Gastroesophageal sphincter (tissue), 4 donors: ENCODE results near the gene SP5. TPM values are rescaled to one million over a fixed set of nuclear protein-coding genes. Genes with fewer than 3 reads are reported as not detected.

Experiments used
- ATAC-seq: fragments of 150-250 bp; one replicate; pipeline ENCODE4 v1.9.1; 2016; ENCODE audit warnings: mild to moderate bottlenecking, moderate library complexity
- H3K27ac ChIP-seq, 4 donors: fragments of 200-600 bp; sonication (generic) in 3 of 4; 1 replicate in 3 of 4; 2 replicates in 1 of 4; pipeline ENCODE4 v1.5.1; 2016 to 2019
- H3K27me3 ChIP-seq: fragments of 200-600 bp; sonication (generic); one replicate; pipeline ENCODE4 v1.5.1; 2019
- H3K36me3 ChIP-seq, 2 donors: fragments of 200-600 bp; sonication (generic); one replicate each; pipeline ENCODE4 v1.5.1; 2019; ENCODE audit warnings: control low read depth in 1 of 2
- H3K4me1 ChIP-seq, 3 donors: fragments of 200-600 bp; sonication (generic); 1 replicate in 2 of 3; 2 replicates in 1 of 3; pipeline ENCODE4 v1.5.1; 2016 to 2019; ENCODE audit warnings: control low read depth in 2 of 3
- H3K4me3 ChIP-seq, 2 donors: fragments of 200-600 bp; sonication (generic); one replicate each; pipeline ENCODE4 v1.5.1; 2019; ENCODE audit warnings: mild to moderate bottlenecking in 1 of 2, moderate library complexity in 1 of 2
- H3K9me3 ChIP-seq, 3 donors: fragments of 200-600 bp; sonication (generic); one replicate each; pipeline ENCODE4 v1.5.1; 2017 to 2019; ENCODE audit warnings: control low read depth in 2 of 3
- EP300 ChIP-seq: sonication (generic); formaldehyde crosslinking; IDR thresholded peaks from one replicate; pipeline ENCODE4 v1.6.1; 2017; ENCODE audit warnings: antibody characterized with exemption, mild to moderate bottlenecking
- POLR2A ChIP-seq, 2 donors: fragments of 450-650 bp; IDR thresholded peaks; one replicate each; pipeline ENCODE4 v1.6.1; 2017; ENCODE audit warnings: antibody characterized with exemption in 2 of 2, mild to moderate bottlenecking in 2 of 2, moderate library complexity in 1 of 2
- POLR2AphosphoS5 ChIP-seq: sonication (generic); formaldehyde crosslinking; IDR thresholded peaks from one replicate; pipeline ENCODE4 v1.6.1; 2017; ENCODE audit warnings: antibody characterized with exemption
- whole genome bisulfite sequencing, 2 donors: methylation state at CpG; one replicate each; pipeline ENCODE4 v1.1.5; 2018; ENCODE audit warnings: low coverage in 1 of 2; 5-methylcytosine and 5-hydroxymethylcytosine counted together
- total RNA-seq, 4 donors: library from RNA; depleted of rRNA; stranded (reverse); fragments of >200 nt; gene quantifications; one replicate each; pipeline ENCODE4 v1.1.0, GENCODE V29; 2016
- TF ChIP-seq, protein P1 (sequence below), 4 experiments: fragments of 200-600 bp in 2 of 4; fragments of 450-650 bp in 2 of 4; sonication (generic) in 1 of 4; IDR thresholded peaks; one replicate each; pipeline ENCODE4 v1.5.1; 2017 to 2019; ENCODE audit warnings: antibody characterized with exemption in 4 of 4, mild to moderate bottlenecking in 2 of 4, moderate library complexity in 2 of 4

The SP5 gene
- total RNA-seq, 4 donors from 2014 or later, result 0.13 to 0.92 (median 0.39) TPM; not detected in 1

DNA sequence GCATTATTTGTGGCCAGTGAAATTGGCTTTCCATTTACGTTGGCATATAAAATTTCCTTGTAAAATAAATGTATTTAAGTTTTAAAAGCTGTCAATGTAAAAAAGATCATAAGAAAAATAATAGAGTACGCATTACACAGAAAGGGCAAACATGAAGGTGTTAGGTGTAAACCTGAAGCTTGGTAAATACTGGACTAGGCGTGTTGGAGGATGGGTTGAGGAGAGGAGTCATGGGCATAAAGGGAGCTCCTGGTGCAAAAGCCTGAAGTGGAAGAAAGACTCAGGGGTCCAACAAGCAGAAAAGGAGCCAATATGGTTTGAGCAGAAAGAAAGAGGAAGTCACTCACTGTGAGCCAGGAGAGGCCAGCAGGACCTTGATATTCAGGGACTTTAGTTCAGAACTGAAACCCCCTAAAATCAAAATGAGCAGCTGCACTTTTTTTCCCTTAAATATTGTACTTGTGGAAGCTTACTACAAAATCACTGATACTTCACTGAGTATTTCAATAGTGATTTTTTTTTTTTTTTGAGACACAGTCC, 24.4 kb downstream of the SP5 start:
- TF ChIP-seq, protein P1, sequence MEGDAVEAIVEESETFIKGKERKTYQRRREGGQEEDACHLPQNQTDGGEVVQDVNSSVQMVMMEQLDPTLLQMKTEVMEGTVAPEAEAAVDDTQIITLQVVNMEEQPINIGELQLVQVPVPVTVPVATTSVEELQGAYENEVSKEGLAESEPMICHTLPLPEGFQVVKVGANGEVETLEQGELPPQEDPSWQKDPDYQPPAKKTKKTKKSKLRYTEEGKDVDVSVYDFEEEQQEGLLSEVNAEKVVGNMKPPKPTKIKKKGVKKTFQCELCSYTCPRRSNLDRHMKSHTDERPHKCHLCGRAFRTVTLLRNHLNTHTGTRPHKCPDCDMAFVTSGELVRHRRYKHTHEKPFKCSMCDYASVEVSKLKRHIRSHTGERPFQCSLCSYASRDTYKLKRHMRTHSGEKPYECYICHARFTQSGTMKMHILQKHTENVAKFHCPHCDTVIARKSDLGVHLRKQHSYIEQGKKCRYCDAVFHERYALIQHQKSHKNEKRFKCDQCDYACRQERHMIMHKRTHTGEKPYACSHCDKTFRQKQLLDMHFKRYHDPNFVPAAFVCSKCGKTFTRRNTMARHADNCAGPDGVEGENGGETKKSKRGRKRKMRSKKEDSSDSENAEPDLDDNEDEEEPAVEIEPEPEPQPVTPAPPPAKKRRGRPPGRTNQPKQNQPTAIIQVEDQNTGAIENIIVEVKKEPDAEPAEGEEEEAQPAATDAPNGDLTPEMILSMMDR (IDR thresholded peaks at IDR 0.05), result no peak
- TF ChIP-seq EP300 (no peak), POLR2A (IDR thresholded peaks at IDR 0.05) (no peak), POLR2AphosphoS5 (no peak)
- Histone ChIP-seq H3K4me1 (no peaks in the 10 kb centered on the region), H3K9me3 (peaks cover 0 to 13% (median 0%) of the 10 kb centered on the region in 3 donors), H3K27ac (no peak overlapping the region), H3K36me3 (no peaks in the 10 kb centered on the region), H3K27me3 (peaks cover 26% of the 10 kb centered on the region), H3K4me3 (no peak overlapping the region)
- ATAC-seq, result no peak
- WGBS, 2 donors, result 82 to 87% methylated on average over 1 to 3 of the region's 3 CpGs

DNA sequence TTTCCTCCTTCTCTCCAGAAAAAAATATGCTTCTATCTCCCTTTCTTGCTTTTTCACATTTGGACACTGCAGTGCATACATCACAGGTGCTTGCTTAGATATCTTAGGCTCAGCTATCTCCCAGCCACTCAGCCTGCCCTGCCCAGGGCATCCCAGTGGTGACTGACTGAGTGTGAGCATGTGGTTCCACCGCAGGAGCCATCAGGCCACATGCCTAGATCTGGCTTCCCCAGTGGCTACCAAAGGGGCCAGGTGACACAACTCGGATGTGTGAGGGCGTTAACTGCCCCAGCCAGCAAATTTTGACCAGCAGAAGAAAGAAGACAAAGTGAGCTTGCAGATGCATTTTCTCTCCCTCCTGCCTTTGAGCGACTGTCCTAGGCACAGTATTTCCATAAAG, 25.5 kb downstream of the SP5 start:
- no peaks in the 10 kb centered on the region for H3K36me3 ChIP-seq
- ATAC-seq, result no peak
- H3K4me1 ChIP-seq, result no peaks in the 10 kb centered on the region
- H3K27ac ChIP-seq, result no peak overlapping the region
- H3K27me3 ChIP-seq, result peaks cover 30% of the 10 kb centered on the region
- H3K9me3 ChIP-seq, result peaks cover 0 to 13% (median 0%) of the 10 kb centered on the region in 3 donors
- no peak for TF ChIP-seq POLR2A (IDR thresholded peaks at IDR 0.05)
- TF ChIP-seq, protein P1 (IDR thresholded peaks at IDR 0.05), result no peak
- no peak for TF ChIP-seq EP300
- 76 to 93% methylated on average over 3 of the region's 4 CpGs for WGBS, 2 donors
- no peak overlapping the region for H3K4me3 ChIP-seq

DNA sequence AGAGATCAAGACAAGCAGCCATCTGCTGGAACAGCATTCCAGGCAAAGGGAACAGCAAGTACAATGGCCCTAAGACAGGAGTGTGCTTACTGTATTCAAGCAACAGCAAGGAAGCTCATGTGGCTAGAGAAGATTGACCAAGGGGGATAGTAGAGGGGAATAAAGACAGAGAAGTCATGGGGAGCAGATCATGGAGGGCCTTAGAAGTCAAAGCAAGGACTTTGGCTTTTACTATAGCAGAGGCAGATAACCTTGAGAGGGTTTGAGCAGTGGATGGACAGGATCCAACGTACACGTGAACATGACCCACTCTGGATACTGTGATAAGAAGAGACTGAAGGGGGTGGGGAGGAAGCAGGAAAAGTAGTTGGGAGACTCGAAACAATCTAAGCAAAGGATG, 26.9 kb downstream of the SP5 start:
- no peak for ATAC-seq
- peaks cover 30% of the 10 kb centered on the region for H3K27me3 ChIP-seq
- H3K36me3 ChIP-seq, result no peaks in the 10 kb centered on the region
- WGBS, 2 donors, result 78 to 88% methylated on average over 1 to 3 of the region's 3 CpGs
- no peaks in the 10 kb centered on the region for H3K4me1 ChIP-seq
- H3K9me3 ChIP-seq, result peaks cover 0 to 9% (median 0%) of the 10 kb centered on the region in 3 donors
- TF ChIP-seq POLR2A (IDR thresholded peaks at IDR 0.05) (no peak), EP300 (no peak), POLR2AphosphoS5 (no peak)
- TF ChIP-seq, protein P1 (IDR thresholded peaks at IDR 0.05), result no peak
- no peak overlapping the region for H3K27ac ChIP-seq
- no peak overlapping the region for H3K4me3 ChIP-seq

DNA sequence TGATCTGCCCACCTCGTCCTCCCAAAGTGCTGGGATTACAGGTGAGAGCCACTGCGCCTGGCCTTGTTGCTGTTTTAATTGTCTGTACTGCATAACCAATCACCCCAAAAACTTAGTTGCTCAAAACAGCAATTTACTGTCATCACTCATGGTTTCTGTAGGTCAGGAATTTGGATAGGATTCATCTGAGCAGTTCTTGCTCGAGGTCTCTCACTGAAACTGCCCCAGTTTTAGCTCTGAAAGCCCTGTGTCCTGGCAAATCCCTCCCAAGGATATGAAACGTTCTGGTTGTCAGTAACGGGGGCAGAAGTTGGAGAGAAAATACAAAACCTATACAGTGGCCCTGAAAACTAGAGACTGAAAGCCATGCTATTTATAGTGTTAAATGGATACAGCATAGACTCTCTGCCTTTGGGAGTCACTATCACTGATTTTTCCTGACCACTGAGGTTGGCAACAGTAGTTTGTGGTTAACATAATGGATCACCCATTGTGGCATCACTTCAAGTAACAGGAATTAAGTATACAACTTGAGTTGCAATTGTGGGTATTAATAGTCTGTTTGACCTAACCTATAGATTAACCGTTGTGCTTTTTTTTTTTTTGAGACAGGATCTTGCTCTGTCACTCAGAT, 27.9 kb downstream of the SP5 start:
- ATAC-seq, result no peak
- peaks cover 30% of the 10 kb centered on the region for H3K27me3 ChIP-seq
- no peaks in the 10 kb centered on the region for H3K36me3 ChIP-seq
- no peak overlapping the region for H3K4me3 ChIP-seq
- TF ChIP-seq POLR2AphosphoS5 (no peak), POLR2A (IDR thresholded peaks at IDR 0.05) (no peak), EP300 (no peak)
- TF ChIP-seq, protein P1 (IDR thresholded peaks at IDR 0.05), result no peak
- WGBS, 2 donors, result 42 to 69% methylated on average over 4 to 5 of the region's 6 CpGs
- no peak overlapping the region for H3K27ac ChIP-seq
- H3K9me3 ChIP-seq, result no peaks in the 10 kb centered on the region
- H3K4me1 ChIP-seq, result no peaks in the 10 kb centered on the region

DNA sequence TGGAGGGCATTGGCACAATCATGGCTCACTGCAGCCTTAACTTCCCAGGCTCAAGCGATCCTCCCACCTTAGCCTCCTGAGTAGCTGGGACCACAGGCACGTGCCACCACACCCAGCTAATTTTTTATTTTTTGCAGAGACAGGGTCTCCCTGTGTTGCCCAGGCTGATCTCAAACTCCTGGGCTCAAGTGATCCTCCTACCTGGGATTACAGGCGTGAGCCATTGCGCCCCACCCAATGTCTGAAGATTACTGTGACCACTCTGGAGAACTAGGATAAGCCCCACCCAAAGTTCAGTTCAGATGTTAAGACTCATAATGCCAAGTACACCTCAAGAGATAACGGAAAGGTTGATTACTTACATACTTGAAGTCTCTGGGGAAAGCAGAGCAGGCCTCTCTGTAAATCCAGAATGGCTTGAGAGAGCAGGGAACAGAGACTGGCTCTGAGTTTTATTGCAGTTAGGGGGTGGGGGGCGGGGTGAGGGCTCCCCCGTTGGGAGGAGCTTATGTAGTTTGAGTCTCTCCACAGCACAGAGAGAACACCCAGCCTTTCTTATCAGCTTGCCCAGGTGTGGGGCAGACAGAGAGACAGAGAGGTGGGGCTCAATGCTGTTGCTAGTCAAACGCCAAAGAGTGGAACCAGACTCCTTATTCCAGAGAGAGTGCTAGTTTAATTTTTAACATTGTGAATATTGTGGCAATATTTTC, 28.5 kb downstream of the SP5 start:
- no peaks in the 10 kb centered on the region for H3K4me1 ChIP-seq
- H3K9me3 ChIP-seq, result no peaks in the 10 kb centered on the region
- 33 to 48% methylated on average over 4 of the region's 8 CpGs for WGBS, 2 donors
- TF ChIP-seq, protein P1 (IDR thresholded peaks at IDR 0.05), result no peak
- no peak for TF ChIP-seq EP300
- no peak for TF ChIP-seq POLR2A (IDR thresholded peaks at IDR 0.05)
- no peak for TF ChIP-seq POLR2AphosphoS5
- no peak overlapping the region for H3K4me3 ChIP-seq
- peaks cover 30% of the 10 kb centered on the region for H3K27me3 ChIP-seq
- H3K27ac ChIP-seq, result no peak overlapping the region
- ATAC-seq, result no peak
- H3K36me3 ChIP-seq, result no peaks in the 10 kb centered on the region
